Gastrocnemius medialis (tissue), 4 donors: Measurements from ENCODE around the gene ZFAND2B.

Experiments used
- CTCF ChIP-seq, 5 experiments: fragments of 450-650 bp in 3 of 5; fragments of 200-600 bp in 2 of 5; sonication (generic) in 2 of 5; IDR thresholded peaks in 4 of 5; conservative IDR thresholded peaks in 1 of 5; 1 replicate in 4 of 5; 2 replicates in 1 of 5; pipeline ENCODE4 v1.5.1; 2016 to 2019; ENCODE audit warnings: antibody characterized with exemption in 5 of 5, mild to moderate bottlenecking in 3 of 5, moderate library complexity in 3 of 5
- POLR2A ChIP-seq, 2 donors: fragments of 450-650 bp; IDR thresholded peaks; one replicate each; pipeline ENCODE4 v1.6.1; 2017; ENCODE audit warnings: antibody characterized with exemption in 2 of 2, mild to moderate bottlenecking in 2 of 2, moderate library complexity in 2 of 2

DNA sequence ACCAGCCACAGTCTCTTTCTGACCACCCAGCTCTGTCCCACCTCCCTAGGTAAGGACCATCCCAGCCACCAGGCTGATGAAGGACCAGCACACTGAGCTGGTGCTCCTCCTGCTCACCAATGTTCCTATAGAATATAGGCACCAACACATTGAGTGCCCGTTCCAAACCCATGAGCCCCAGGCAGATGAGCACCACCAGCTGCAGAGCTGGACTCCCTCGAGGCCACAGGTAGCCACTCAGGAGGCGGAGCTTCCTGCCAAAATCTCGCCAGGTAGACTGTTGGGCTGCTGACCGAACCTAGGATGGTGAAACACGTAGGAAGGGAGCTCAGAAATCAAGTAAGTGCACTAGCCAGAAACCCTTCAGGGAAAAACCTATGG, 9.9 kb downstream of the ZFAND2B start:
- TF ChIP-seq POLR2A (IDR thresholded peaks at IDR 0.05): no peak
- TF ChIP-seq CTCF (IDR thresholded peaks at IDR 0.05 in 4 of 5, conservative IDR thresholded peaks at IDR 0.05 in 1 of 5): no peak
